Nucleus accumbens (tissue), 56 donors: ENCODE data around the gene IFNLR1.

ENCODE experiments used
- DNase-seq, 56 donors: peaks; one replicate each; lab custom pipeline; 2025; lab: John Stamatoyannopoulos, UW

The IFNLR1 gene

DNA sequence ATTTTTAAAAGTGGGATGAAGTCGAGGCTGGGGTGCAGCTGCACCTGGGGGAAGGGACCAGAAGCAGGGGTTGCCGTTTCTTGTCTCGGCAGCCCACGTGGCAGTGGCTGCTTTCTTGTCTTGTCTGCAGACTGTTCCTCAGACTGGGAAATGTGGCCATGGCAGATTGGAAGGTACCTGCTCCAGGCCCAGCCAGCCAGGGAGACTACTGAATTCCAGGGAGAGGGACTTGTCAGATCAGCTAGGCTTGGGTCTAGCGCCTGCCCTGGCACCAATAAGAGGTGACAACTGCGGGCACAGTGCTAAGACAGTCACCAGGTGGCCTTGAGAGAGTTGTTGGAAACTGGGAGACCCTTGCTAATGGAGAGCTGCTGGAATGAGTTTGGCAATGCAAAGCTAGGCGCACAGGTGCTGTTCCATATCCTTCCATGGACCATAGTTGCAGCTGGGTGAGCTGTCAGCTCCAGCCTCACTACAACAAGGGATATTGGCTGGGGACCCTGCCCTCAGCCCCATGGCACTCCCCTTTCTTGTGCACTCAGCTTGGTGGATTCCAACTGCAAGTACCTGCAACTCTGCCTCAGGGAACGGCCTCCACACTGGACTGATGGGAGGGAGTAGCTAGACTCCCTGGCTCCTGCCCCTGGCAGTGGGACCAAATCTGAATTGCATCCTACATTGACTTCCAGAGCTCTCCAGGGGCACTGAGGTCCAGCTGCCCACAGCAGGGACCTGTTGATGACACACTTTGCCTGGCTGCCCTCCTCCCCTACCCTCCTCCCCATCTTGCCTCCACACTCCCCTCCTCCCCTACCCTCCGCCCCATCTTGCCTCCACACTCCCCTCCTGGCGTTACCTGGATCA is 34.2 kb downstream of the IFNLR1 start:
- no peak for DNase-seq

GRCh38 chr1:24151175-24151533 is 35.9 kb downstream of the IFNLR1 start:
- DNase-seq = peak in 9 of 56 donors; percentile 8 to 46 (median 20)

GRCh38 chr1:24150234-24151174 is 36.6 kb downstream of the IFNLR1 start:
- peak in 54 of 56 donors; percentile 8 to 87 (median 58) for DNase-seq

- peak in 30 of 56 donors; percentile 2 to 78 (median 30) for DNase-seq
Observed at GRCh38 chr1:24149866-24150233, 37.2 kb downstream of the IFNLR1 start.

- DNase-seq = no peak
Observed at GRCh38 chr1:24147816-24148215, 39.3 kb downstream of the IFNLR1 start.

GRCh38 chr1:24147194-24147593 is 39.9 kb downstream of the IFNLR1 start:
- DNase-seq = no peak

DNA sequence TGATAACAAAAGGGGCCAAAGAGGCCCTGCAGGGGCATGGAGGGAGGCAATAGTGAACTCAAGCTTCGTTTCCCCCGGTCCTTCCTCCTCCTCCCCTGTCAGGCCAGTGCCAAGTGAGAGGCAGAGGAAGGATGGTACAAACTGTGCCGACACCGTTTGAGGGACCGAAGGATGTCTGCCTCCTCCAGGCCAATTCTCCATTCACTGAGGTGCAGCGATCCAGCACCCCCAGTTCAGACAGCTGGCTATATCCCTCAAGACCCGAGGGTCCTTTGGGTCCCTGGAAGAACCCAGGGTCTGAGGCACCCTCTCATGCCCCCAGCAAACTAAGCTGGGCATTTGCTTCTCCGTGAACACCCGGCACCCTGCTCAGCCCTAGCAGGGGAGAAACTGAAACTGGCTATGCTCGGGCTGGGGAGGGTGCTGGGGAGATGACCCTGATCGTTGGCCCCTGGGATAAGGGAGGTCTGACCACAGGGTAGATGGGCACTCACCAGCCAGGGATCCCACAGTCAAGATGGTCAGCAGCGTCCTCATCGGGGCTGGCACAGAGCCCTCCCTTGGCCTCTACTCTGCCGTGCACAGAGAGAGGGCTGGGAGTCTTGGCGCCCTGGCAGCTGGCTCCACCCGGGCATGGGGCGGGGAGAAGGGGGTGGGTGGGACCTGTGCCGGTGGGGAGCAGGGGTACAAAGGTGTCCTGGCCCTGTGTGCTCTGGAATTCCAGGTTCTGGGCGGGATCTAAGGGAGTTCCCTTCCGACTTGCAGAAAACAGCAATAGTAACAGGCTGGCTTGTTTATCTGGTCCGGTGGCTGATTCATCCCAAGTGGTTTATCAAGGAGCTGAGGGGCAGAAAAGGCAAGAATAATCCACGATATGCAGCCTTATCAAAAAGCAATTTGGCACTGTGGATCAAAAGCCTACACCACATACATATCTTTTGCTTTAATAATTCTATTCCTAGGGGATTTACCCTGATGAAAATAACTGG is 44.2 kb downstream of the IFNLR1 start, which contains the start of gene IL22RA1:
Gene IL22RA1 (minus strand): TSS at position 595 of the 989 bp plus-strand sequence. CDS start 58 bp downstream, at position 537.
- DNase-seq = peak in 1 of 56 donors; percentile 25

DNA sequence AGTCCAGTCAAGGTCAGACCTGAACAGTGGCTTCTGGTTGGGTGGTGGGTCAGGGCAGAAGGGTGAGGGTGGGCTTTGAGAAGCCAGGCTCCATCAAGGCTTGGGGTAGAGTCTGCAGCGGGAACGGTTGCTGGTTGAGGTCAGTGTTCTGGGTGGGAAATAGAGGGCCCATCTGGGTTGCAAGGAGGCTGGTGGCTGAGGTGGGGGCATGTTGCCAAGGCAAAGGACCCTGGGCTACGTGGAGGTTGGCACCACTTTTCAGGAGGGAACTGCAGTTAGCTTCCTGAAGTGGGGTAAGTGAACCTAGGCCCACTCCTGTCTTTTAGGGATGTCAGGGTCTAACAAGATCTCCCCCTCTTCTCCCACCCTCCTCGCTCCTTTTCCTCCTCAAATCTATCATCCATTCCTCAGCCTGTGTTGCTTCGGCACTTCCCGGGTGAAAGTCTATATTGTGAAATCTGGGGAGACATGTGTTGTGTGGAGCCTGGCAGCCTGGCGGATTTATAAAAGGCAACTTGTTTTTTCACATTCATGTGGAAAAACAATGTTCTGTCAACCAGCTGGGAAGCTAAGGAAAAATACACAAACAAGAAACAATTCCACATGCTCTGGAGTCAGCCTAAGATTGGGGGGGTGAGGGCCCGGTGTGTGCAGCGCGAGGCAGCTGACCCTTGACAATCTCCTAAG is 45.6 kb downstream of the IFNLR1 start:
- no peak for DNase-seq

GRCh38 chr1:24140741-24141181 is 46.3 kb downstream of the IFNLR1 start:
- no peak for DNase-seq

DNA sequence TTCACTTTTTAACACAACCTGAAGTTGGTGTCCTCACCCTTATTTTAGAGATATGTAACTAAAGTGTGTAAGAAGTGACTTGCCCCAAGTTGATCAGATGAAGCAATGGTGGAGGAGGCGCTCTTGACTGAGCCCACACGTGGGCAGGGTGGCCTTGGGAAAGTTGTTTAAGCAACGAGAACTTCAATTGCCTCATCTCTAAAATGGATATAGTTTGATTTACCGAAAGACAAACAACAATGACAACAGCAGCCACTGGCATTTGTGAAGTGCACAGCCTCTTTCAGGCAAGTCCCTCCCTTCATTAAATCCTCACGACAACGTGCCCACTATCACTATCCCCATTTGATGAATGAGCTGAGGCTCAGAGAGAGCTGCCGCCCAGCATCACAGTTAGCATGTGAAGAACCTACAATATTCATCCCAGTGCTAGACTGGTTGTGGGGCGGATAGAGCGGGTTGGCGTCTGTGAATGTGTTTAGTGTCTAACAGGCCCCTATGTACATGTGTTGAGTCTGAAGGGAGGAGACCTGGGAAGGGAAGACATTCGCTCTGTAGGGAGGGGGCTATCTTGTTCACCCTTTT is 47.2 kb downstream of the IFNLR1 start:
- DNase-seq = no peak

DNA sequence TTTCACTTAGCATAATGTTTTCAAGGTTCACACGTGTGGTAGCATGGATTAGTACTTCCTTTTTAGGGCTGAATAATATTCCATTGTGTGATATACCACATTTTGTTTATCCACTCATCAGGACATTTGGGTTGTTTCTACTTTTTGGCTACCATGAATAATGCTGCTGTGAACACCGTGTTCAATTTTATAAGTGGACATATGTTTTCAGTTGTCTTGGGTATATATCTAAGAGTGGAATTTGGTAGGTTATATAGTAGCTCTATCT is 47.9 kb downstream of the IFNLR1 start:
- no peak for DNase-seq

GRCh38 chr1:24138476-24139221 is 48.4 kb downstream of the IFNLR1 start:
- no peak for DNase-seq

DNA sequence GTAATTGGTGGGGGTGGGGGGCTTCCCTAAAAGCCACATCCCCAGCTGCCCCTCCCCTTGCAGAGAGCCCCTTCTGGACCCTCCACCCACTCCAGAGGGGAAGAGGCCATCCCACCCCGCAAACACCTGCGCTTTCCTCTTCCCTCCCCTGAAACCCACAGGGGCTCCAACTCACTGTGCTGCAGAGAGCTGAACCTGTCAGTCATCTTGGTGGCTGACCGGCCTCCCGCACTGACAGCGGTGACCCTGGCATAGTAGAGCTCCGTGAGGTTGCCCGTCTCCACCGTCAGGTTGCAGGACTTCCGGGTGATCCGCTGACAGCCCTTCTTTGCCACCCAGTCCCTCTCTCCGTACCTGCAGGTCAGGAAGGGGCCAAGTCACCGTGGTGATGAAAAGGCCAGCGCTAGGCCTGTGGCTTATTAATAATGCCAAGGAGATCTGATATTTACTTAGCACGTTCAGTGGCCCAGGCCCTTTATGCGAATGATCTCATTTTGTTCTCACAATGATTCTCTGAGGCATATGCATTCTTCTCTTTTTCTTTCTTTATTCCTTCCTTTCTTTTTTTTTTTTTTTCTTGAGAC is 50.0 kb downstream of the IFNLR1 start:
- no peak for DNase-seq

GRCh38 chr1:24134376-24134775 is 52.7 kb downstream of the IFNLR1 start:
- no peak for DNase-seq

- no peak for DNase-seq
Observed at GRCh38 chr1:24133819-24134218, 53.3 kb downstream of the IFNLR1 start.

DNA sequence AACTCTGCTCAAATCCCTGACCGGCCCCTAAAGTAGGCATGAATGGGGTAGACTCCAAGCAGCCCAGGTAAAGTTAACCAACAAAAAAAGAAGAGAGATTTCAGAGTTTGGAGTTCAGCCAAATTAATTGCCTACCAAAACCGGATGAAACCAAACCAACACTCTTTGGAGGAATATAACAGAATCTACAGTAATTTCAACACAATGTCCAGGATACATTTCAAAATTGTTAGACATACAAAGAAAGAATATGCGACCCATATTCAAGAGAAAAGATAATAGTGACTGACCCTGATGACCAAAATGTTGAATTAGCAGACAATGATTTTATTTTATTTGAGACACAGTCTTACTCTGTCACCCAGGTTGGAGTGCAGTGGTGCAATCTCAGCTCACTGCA is 56.7 kb downstream of the IFNLR1 start:
- DNase-seq = no peak

- no peak for DNase-seq
Observed at GRCh38 chr1:24127801-24128363, 59.2 kb downstream of the IFNLR1 start.
